ENCODE data around the gene SDSL.

The SDSL gene

DNA sequence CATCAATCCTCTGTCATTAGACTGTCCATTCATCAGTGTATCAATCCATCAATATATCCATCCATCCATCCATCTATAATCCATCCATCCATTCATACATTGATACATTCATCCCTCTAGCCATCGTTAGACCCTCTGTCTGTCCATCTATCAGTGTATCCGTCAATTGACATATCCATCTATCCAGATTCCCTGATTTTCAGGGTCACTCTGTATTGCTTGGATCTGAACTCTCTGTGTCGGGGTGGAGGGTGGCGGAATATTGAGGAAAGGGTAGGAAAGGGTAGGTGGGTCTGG, 17.1 kb downstream of the SDSL start:
- no peak overlapping the region for H3K27ac Mint-ChIP-seq
- peaks cover 7% of the 10 kb centered on the region for H3K27me3 Mint-ChIP-seq
- H3K4me1 Mint-ChIP-seq: no peaks in the 10 kb centered on the region
- no peaks in the 10 kb centered on the region for H3K9me3 Mint-ChIP-seq
- DNase-seq (ENCODE audit: low spot score in 2 of 2) (no peak), ATAC-seq (ENCODE audit: low read depth) (no peak)
- no peak overlapping the region for H3K4me3 Mint-ChIP-seq
- no peaks in the 10 kb centered on the region for H3K36me3 Mint-ChIP-seq

- Mint-ChIP-seq H3K27ac (no peak overlapping the region), H3K36me3 (no peaks in the 10 kb centered on the region), H3K9me3 (no peaks in the 10 kb centered on the region), H3K4me1 (no peaks in the 10 kb centered on the region), H3K27me3 (peaks cover 7% of the 10 kb centered on the region), H3K4me3 (no peak overlapping the region)
- ATAC-seq (ENCODE audit: low read depth) (no peak), DNase-seq (ENCODE audit: low spot score in 2 of 2) (no peak)
Measured at GRCh38 chr12:113439606-113440030, 17.4 kb downstream of the SDSL start.

DNA sequence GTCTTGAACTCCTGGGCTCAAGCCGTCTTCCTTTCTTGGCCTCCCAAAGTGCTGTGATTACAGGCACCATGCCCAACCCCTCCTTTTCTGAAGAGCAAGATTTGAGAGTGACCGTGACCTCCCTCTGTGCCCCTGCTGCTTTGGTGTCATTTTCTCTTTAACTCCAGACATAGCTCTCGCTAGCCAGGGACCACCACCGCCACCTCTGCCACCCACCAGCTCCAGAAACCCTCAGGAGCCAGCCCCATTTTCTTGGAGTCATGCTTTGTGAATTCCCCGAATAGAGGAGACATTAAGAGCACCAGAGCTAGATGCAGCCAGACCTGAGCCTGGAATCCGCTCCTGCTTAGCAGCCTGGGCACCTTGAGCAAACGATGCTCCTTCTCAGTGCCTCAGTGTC, 18.2 kb downstream of the SDSL start:
- H3K36me3 Mint-ChIP-seq: no peaks in the 10 kb centered on the region
- no peak for DNase-seq (ENCODE audit: low spot score in 2 of 2)

GRCh38 chr12:113440947-113441782, 19.0 kb downstream of the SDSL start:
- Mint-ChIP-seq H3K9me3 (peaks cover 7% of the 10 kb centered on the region), H3K36me3 (no peaks in the 10 kb centered on the region), H3K27me3 (peaks cover 17% of the 10 kb centered on the region), H3K4me3 (no peak overlapping the region), H3K4me1 (no peaks in the 10 kb centered on the region), H3K27ac (no peak overlapping the region)
- DNase-seq (ENCODE audit: low spot score in 2 of 2) (no peak), ATAC-seq (ENCODE audit: low read depth) (no peak)

More for the DNA sequence above, 18.2 kb downstream of the SDSL start:
- H3K27me3 Mint-ChIP-seq: peaks cover 12% of the 10 kb centered on the region
- H3K4me1 Mint-ChIP-seq: no peaks in the 10 kb centered on the region
- peaks cover 3% of the 10 kb centered on the region for H3K9me3 Mint-ChIP-seq
- no peak overlapping the region for H3K27ac Mint-ChIP-seq
- no peak overlapping the region for H3K4me3 Mint-ChIP-seq
- no peak for ATAC-seq (ENCODE audit: low read depth)

DNA sequence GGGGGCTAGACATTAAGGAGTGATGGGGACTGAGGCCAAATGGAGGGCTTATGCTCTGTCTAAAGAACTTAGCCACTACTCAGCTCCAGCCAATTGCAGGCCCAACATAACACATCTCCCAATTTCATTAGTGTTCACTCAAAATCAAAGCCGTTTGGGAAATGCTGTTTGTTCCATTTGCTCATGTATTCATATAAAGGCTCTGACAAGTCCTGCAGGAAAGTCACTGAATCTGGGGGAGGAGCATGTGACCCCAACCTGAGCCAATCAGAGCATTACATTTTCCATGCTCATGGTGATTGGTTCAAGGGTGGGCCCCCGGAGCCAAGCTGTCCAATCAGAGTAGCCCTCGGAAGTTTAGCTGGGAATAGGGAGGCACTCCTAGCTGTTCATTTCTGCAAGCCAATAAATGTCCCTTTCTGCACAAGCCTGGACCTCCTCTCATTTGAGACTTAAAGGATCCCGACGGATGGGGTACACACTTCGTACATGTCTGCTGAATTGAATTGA, 20.9 kb downstream of the SDSL start:
- peaks cover 12% of the 10 kb centered on the region for H3K9me3 Mint-ChIP-seq
- H3K4me3 Mint-ChIP-seq: no peak overlapping the region
- H3K36me3 Mint-ChIP-seq: no peaks in the 10 kb centered on the region
- ATAC-seq (ENCODE audit: low read depth) (no peak), DNase-seq (ENCODE audit: low spot score in 2 of 2) (no peak)
- H3K27me3 Mint-ChIP-seq: peaks cover 24% of the 10 kb centered on the region
- no peaks in the 10 kb centered on the region for H3K4me1 Mint-ChIP-seq
- H3K27ac Mint-ChIP-seq: no peak overlapping the region

GRCh38 chr12:113445544-113446171, 23.5 kb downstream of the SDSL start:
- Mint-ChIP-seq H3K4me1 (peaks cover 5% of the 10 kb centered on the region), H3K27me3 (peaks cover 23% of the 10 kb centered on the region)

DNA sequence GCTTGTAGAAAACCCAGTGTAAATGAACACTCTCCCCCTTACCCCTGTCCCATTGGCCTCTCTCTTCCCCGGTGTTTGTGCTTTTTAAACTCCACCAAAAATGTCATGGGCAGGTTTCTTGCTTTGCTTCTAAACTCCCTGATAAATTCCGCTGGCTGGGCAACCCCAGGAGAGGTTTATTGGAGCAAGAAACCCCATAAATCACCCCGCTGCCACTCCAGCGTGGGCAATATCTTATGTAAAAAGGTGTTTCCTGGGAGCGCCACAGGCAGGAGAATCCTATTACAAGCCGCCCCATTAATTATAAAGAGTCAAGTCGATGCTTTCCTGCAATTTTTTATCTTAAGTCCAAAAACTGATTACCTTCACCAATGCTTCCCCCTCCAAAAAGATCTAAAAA, 26.7 kb downstream of the SDSL start:
- no peak overlapping the region for H3K27ac Mint-ChIP-seq
- H3K27me3 Mint-ChIP-seq: peaks cover 21% of the 10 kb centered on the region
- H3K9me3 Mint-ChIP-seq: peaks cover 14% of the 10 kb centered on the region
- H3K4me3 Mint-ChIP-seq: no peak overlapping the region
- no peak for ATAC-seq (ENCODE audit: low read depth)
- peaks cover 8% of the 10 kb centered on the region for H3K4me1 Mint-ChIP-seq
- no peaks in the 10 kb centered on the region for H3K36me3 Mint-ChIP-seq
- DNase-seq (ENCODE audit: low spot score in 2 of 2): no peak

More at GRCh38 chr12:113445544-113446171, 23.5 kb downstream of the SDSL start:
- Mint-ChIP-seq H3K36me3 (no peaks in the 10 kb centered on the region), H3K9me3 (peaks cover 12% of the 10 kb centered on the region), H3K4me3 (no peak overlapping the region), H3K27ac (no peak overlapping the region)
- ATAC-seq (ENCODE audit: low read depth) (peak; percentile 42), DNase-seq (ENCODE audit: low spot score in 2 of 2) (no peak)

DNA sequence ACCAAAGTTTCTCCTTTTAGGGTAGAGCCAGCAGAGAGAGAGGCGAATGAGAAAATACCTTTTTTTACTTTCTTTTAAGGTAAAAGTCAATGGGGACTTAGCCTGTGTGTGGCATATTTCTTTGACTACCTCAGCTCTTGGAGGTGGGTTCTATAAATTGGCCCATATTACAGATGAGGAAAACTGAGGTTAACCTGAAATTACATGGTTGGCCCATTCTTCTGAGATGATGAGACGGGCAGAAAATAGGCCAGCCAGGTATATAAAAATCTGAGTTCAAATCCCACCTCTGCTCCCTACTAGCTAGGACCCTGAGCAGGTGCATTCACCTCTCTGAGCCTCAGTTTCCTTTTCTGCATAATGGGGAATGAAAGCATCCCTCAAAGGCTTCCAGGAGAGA, 27.1 kb downstream of the SDSL start:
- peaks cover 14% of the 10 kb centered on the region for H3K9me3 Mint-ChIP-seq
- no peaks in the 10 kb centered on the region for H3K36me3 Mint-ChIP-seq
- ATAC-seq (ENCODE audit: low read depth): no peak
- peaks cover 21% of the 10 kb centered on the region for H3K27me3 Mint-ChIP-seq
- H3K4me3 Mint-ChIP-seq: no peak overlapping the region
- DNase-seq (ENCODE audit: low spot score in 2 of 2): no peak
- peaks cover 8% of the 10 kb centered on the region for H3K4me1 Mint-ChIP-seq
- H3K27ac Mint-ChIP-seq: no peak overlapping the region

DNA sequence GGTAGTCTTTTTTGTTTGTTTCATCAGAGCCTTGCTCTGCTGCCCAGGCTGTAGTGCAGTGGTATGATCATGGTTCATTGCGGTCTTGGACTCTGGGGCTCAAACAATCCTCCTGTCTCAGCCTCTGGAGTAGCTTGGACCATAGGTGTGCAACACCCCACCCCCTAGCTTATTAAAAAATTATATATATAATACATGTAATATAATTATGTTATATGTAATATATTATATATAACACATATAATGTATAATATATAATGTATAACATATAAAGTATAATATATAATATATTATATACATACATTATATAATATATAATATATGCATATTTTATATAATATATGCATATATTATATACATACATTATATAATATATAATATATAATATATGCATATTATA, 27.7 kb downstream of the SDSL start:
- DNase-seq (ENCODE audit: low spot score in 2 of 2) (no peak), ATAC-seq (ENCODE audit: low read depth) (no peak)
- H3K4me3 Mint-ChIP-seq: no peak overlapping the region
- H3K27ac Mint-ChIP-seq: no peak overlapping the region
- H3K36me3 Mint-ChIP-seq: no peaks in the 10 kb centered on the region
- H3K9me3 Mint-ChIP-seq: peaks cover 14% of the 10 kb centered on the region
- peaks cover 20% of the 10 kb centered on the region for H3K27me3 Mint-ChIP-seq
- H3K4me1 Mint-ChIP-seq: peaks cover 8% of the 10 kb centered on the region

DNA sequence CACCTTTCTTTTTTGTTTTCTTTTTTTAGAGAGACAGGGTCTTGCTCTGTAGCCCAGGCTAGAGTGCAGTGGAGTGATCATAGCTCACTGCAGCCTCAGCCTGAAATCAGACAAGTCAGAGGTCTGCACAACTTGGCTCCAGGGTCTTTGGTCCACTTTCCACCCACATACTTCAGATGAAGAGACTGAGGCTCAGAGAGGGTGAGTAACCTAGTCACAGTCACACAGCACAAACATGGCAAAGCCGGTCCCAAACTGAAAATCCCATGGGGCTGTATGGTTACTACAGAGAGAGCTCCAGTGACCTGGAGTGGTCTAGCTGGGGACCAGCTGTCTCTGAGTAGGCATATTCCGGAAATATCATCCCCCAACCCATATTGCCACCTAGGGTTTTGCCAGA, 30.3 kb downstream of the SDSL start:
- Mint-ChIP-seq H3K9me3 (peaks cover 4% of the 10 kb centered on the region), H3K27me3 (peaks cover 15% of the 10 kb centered on the region), H3K4me3 (no peak overlapping the region), H3K4me1 (peaks cover 8% of the 10 kb centered on the region), H3K36me3 (no peaks in the 10 kb centered on the region), H3K27ac (no peak overlapping the region)
- DNase-seq (ENCODE audit: low spot score in 2 of 2) (no peak), ATAC-seq (ENCODE audit: low read depth) (no peak)

GRCh38 chr12:113453330-113453729, 31.1 kb downstream of the SDSL start:
- no peak overlapping the region for H3K4me3 Mint-ChIP-seq

GRCh38 chr12:113456199-113456598, 34.0 kb downstream of the SDSL start:
- H3K36me3 Mint-ChIP-seq: no peaks in the 10 kb centered on the region
- no peak for DNase-seq (ENCODE audit: low spot score in 2 of 2)

More at GRCh38 chr12:113453330-113453729, 31.1 kb downstream of the SDSL start:
- peaks cover 16% of the 10 kb centered on the region for H3K27me3 Mint-ChIP-seq
- peaks cover 7% of the 10 kb centered on the region for H3K4me1 Mint-ChIP-seq
- DNase-seq (ENCODE audit: low spot score in 2 of 2) (no peak), ATAC-seq (ENCODE audit: low read depth) (no peak)
- peaks cover 2% of the 10 kb centered on the region for H3K9me3 Mint-ChIP-seq
- H3K36me3 Mint-ChIP-seq: no peaks in the 10 kb centered on the region
- H3K27ac Mint-ChIP-seq: no peak overlapping the region

GRCh38 chr12:113456761-113457160, 34.6 kb downstream of the SDSL start:
- ATAC-seq (ENCODE audit: low read depth): no peak
- Mint-ChIP-seq H3K27me3 (peaks cover 29% of the 10 kb centered on the region), H3K36me3 (no peaks in the 10 kb centered on the region), H3K9me3 (peaks cover 2% of the 10 kb centered on the region), H3K27ac (no peak overlapping the region), H3K4me1 (peaks cover 3% of the 10 kb centered on the region), H3K4me3 (no peak overlapping the region)
- no peak for DNase-seq (ENCODE audit: low spot score in 2 of 2)

More at GRCh38 chr12:113456199-113456598, 34.0 kb downstream of the SDSL start:
- Mint-ChIP-seq H3K9me3 (peaks cover 2% of the 10 kb centered on the region), H3K27ac (no peak overlapping the region), H3K4me3 (no peak overlapping the region), H3K4me1 (peaks cover 3% of the 10 kb centered on the region), H3K27me3 (peaks cover 24% of the 10 kb centered on the region)
- no peak for ATAC-seq (ENCODE audit: low read depth)

DNA sequence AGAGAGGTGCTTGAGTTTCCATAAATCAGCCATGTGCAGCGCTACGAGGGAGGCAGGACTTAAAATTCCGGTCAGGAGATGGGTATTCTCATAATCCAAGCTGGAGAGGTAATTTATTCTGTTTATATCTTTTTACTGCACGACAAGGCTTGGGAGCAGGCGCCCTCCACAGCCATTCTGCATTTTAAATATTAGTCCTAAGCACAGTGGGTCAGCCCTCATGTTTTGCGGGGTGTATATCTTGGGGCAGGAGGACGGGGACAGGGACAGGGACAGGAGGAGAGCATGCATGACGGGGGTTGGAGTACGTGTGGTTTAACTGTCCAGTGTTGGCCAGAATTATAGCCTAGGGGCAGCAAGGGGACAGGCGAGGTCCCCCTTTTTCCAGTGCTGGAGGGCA, 35.0 kb downstream of the SDSL start:
- no peak for ATAC-seq (ENCODE audit: low read depth)
- Mint-ChIP-seq H3K4me1 (peaks cover under 1% of the 10 kb centered on the region), H3K27me3 (peaks cover 29% of the 10 kb centered on the region), H3K27ac (no peak overlapping the region), H3K9me3 (peaks cover under 1% of the 10 kb centered on the region), H3K4me3 (no peak overlapping the region), H3K36me3 (no peaks in the 10 kb centered on the region)
- no peak for DNase-seq (ENCODE audit: low spot score in 2 of 2)

All from memory B cell (primary cell).